Measurements from ENCODE around the gene DISC1.

DISC1 gene

GRCh38 chr1:231679109-231679508, 52.5 kb downstream of the DISC1 start:
- Histone ChIP-seq H2BK12ac (ENCODE audit: low read length) (no peak overlapping the region), H3K4me2 (ENCODE audit: insufficient read depth, low read length, poor library complexity, severe bottlenecking) (no peak overlapping the region), H3K14ac (ENCODE audit: low read length) (no peak overlapping the region), H3K4me1 (ENCODE audit: control insufficient read depth in 2 of 2, insufficient read depth in 1 of 2, low read depth in 1 of 2, low read length in 2 of 2) (no peaks in the 10 kb centered on the region), H2AFZ (ENCODE audit: low read length) (no peak overlapping the region), H2BK120ac (ENCODE audit: low read depth, low read length) (no peak overlapping the region), H3K27me3 (ENCODE audit: control insufficient read depth in 3 of 3, insufficient read depth in 3 of 3, low read depth in 1 of 3, low read length in 3 of 3) (peaks cover 0 to 2% (median 0%) of the 10 kb centered on the region in 3 experiments), H3K9me3 (replicated peaks in 1 of 2; ENCODE audit: control insufficient read depth in 2 of 2, insufficient read depth in 1 of 2, low read depth in 1 of 2, low read length in 2 of 2) (peaks cover 3% of the 10 kb centered on the region in 2 donors), H3K9ac (ENCODE audit: low read depth, low read length, poor library complexity) (no peak overlapping the region), H2BK5ac (ENCODE audit: low read length) (no peak overlapping the region), H3K79me1 (ENCODE audit: low read depth, low read length) (no peaks in the 10 kb centered on the region), H4K8ac (ENCODE audit: low read depth, low read length) (no peak overlapping the region), H3K36me3 (replicated peaks in 1 of 2; ENCODE audit: control insufficient read depth in 2 of 2, insufficient read depth in 2 of 2, low read length in 2 of 2) (no peaks in the 10 kb centered on the region), H3K27ac (replicated peaks; ENCODE audit: low read length) (no peak overlapping the region), H3K4me3 (ENCODE audit: low read length in 2 of 2) (no peak overlapping the region), H3K4ac (ENCODE audit: low read length) (no peak overlapping the region), H3K18ac (ENCODE audit: low read length) (no peak overlapping the region), H3K23ac (ENCODE audit: low read depth, low read length, poor library complexity) (no peak overlapping the region), H2BK15ac (ENCODE audit: low read length) (no peak overlapping the region), H2AK5ac (ENCODE audit: low read depth, low read length) (no peak overlapping the region), H4K91ac (ENCODE audit: low read depth, low read length, poor library complexity) (no peak overlapping the region)
- no CpG with 5 or more reads among the region's 2 CpGs for WGBS, 2 donors (ENCODE audit: extremely low coverage in 2 of 2, insufficient read length in 2 of 2, insufficient replicate concordance in 1 of 2)
- DNase-seq (ENCODE audit: low spot score), result no peak

- no peak overlapping the region for H4K8ac ChIP-seq (ENCODE audit: low read depth, low read length)
- no peak overlapping the region for H3K27ac ChIP-seq (replicated peaks; ENCODE audit: low read length)
- no peak overlapping the region for H2BK120ac ChIP-seq (ENCODE audit: low read depth, low read length)
- H3K4me3 ChIP-seq (ENCODE audit: low read length in 2 of 2), result no peak overlapping the region
- H3K18ac ChIP-seq (ENCODE audit: low read length), result no peak overlapping the region
- peaks cover 2 to 6% of the 10 kb centered on the region in 2 donors for H3K9me3 ChIP-seq (replicated peaks in 1 of 2; ENCODE audit: control insufficient read depth in 2 of 2, insufficient read depth in 1 of 2, low read depth in 1 of 2, low read length in 2 of 2)
- H3K4me2 ChIP-seq (ENCODE audit: insufficient read depth, low read length, poor library complexity, severe bottlenecking), result no peak overlapping the region
- H2BK15ac ChIP-seq (ENCODE audit: low read length), result no peak overlapping the region
- WGBS, 2 donors (ENCODE audit: extremely low coverage in 2 of 2, insufficient read length in 2 of 2, insufficient replicate concordance in 1 of 2), result no CpG with 5 or more reads among the region's 3 CpGs
- H2BK12ac ChIP-seq (ENCODE audit: low read length), result no peak overlapping the region
- H3K9ac ChIP-seq (ENCODE audit: low read depth, low read length, poor library complexity), result no peak overlapping the region
- no peak for DNase-seq (ENCODE audit: low spot score)
- no peak overlapping the region for H3K4ac ChIP-seq (ENCODE audit: low read length)
- H2AK5ac ChIP-seq (ENCODE audit: low read depth, low read length), result no peak overlapping the region
- no peaks in the 10 kb centered on the region for H3K79me1 ChIP-seq (ENCODE audit: low read depth, low read length)
- H2BK5ac ChIP-seq (ENCODE audit: low read length), result no peak overlapping the region
- no peaks in the 10 kb centered on the region for H3K27me3 ChIP-seq (ENCODE audit: control insufficient read depth in 3 of 3, insufficient read depth in 3 of 3, low read depth in 1 of 3, low read length in 3 of 3)
- no peak overlapping the region for H3K14ac ChIP-seq (ENCODE audit: low read length)
- no peaks in the 10 kb centered on the region for H3K36me3 ChIP-seq (replicated peaks in 1 of 2; ENCODE audit: control insufficient read depth in 2 of 2, insufficient read depth in 2 of 2, low read length in 2 of 2)
- H2AFZ ChIP-seq (ENCODE audit: low read length), result no peak overlapping the region
- no peak overlapping the region for H4K91ac ChIP-seq (ENCODE audit: low read depth, low read length, poor library complexity)
- H3K4me1 ChIP-seq (ENCODE audit: control insufficient read depth in 2 of 2, insufficient read depth in 1 of 2, low read depth in 1 of 2, low read length in 2 of 2), result no peaks in the 10 kb centered on the region
- no peak overlapping the region for H3K23ac ChIP-seq (ENCODE audit: low read depth, low read length, poor library complexity)
Observed at GRCh38 chr1:231681006-231681405, 54.4 kb downstream of the DISC1 start.

GRCh38 chr1:231682779-231683178, 56.2 kb downstream of the DISC1 start:
- Histone ChIP-seq H3K4me3 (ENCODE audit: low read length in 2 of 2) (no peak overlapping the region), H3K79me1 (ENCODE audit: low read depth, low read length) (no peaks in the 10 kb centered on the region), H2BK120ac (ENCODE audit: low read depth, low read length) (no peak overlapping the region), H3K4me1 (ENCODE audit: control insufficient read depth in 2 of 2, insufficient read depth in 1 of 2, low read depth in 1 of 2, low read length in 2 of 2) (no peaks in the 10 kb centered on the region), H2BK12ac (ENCODE audit: low read length) (no peak overlapping the region), H3K9ac (ENCODE audit: low read depth, low read length, poor library complexity) (no peak overlapping the region), H4K8ac (ENCODE audit: low read depth, low read length) (no peak overlapping the region), H3K9me3 (replicated peaks in 1 of 2; ENCODE audit: control insufficient read depth in 2 of 2, insufficient read depth in 1 of 2, low read depth in 1 of 2, low read length in 2 of 2) (peaks cover 2 to 13% of the 10 kb centered on the region in 2 donors), H4K91ac (ENCODE audit: low read depth, low read length, poor library complexity) (no peak overlapping the region), H3K27ac (replicated peaks; ENCODE audit: low read length) (no peak overlapping the region), H3K23ac (ENCODE audit: low read depth, low read length, poor library complexity) (no peak overlapping the region), H3K4me2 (ENCODE audit: insufficient read depth, low read length, poor library complexity, severe bottlenecking) (no peak overlapping the region), H3K27me3 (ENCODE audit: control insufficient read depth in 3 of 3, insufficient read depth in 3 of 3, low read depth in 1 of 3, low read length in 3 of 3) (no peaks in the 10 kb centered on the region), H2BK5ac (ENCODE audit: low read length) (no peak overlapping the region), H2BK15ac (ENCODE audit: low read length) (no peak overlapping the region), H2AFZ (ENCODE audit: low read length) (no peak overlapping the region), H3K36me3 (replicated peaks in 1 of 2; ENCODE audit: control insufficient read depth in 2 of 2, insufficient read depth in 2 of 2, low read length in 2 of 2) (no peaks in the 10 kb centered on the region), H3K18ac (ENCODE audit: low read length) (no peak overlapping the region), H3K4ac (ENCODE audit: low read length) (no peak overlapping the region), H2AK5ac (ENCODE audit: low read depth, low read length) (no peak overlapping the region), H3K14ac (ENCODE audit: low read length) (no peak overlapping the region)
- no CpG with 5 or more reads among the region's 3 CpGs for WGBS, 2 donors (ENCODE audit: extremely low coverage in 2 of 2, insufficient read length in 2 of 2, insufficient replicate concordance in 1 of 2)
- no peak for DNase-seq (ENCODE audit: low spot score)

GRCh38 chr1:231683439-231684165, 57.0 kb downstream of the DISC1 start:
- Histone ChIP-seq H2AK5ac (ENCODE audit: low read depth, low read length) (peak overlapping the region; percentile 3), H3K27me3 (ENCODE audit: control insufficient read depth in 3 of 3, insufficient read depth in 3 of 3, low read depth in 1 of 3, low read length in 3 of 3) (no peaks in the 10 kb centered on the region), H4K8ac (ENCODE audit: low read depth, low read length) (no peak overlapping the region), H2BK5ac (ENCODE audit: low read length) (no peak overlapping the region), H3K4ac (ENCODE audit: low read length) (no peak overlapping the region), H3K18ac (ENCODE audit: low read length) (peak overlapping the region; percentile 52), H3K36me3 (replicated peaks in 1 of 2; ENCODE audit: control insufficient read depth in 2 of 2, insufficient read depth in 2 of 2, low read length in 2 of 2) (no peaks in the 10 kb centered on the region), H4K91ac (ENCODE audit: low read depth, low read length, poor library complexity) (no peak overlapping the region), H3K4me2 (ENCODE audit: insufficient read depth, low read length, poor library complexity, severe bottlenecking) (no peak overlapping the region), H3K23ac (ENCODE audit: low read depth, low read length, poor library complexity) (no peak overlapping the region), H2BK15ac (ENCODE audit: low read length) (peak overlapping the region; percentile 7), H3K79me1 (ENCODE audit: low read depth, low read length) (no peaks in the 10 kb centered on the region), H3K27ac (replicated peaks; ENCODE audit: low read length) (no peak overlapping the region), H3K4me3 (ENCODE audit: low read length in 2 of 2) (no peak overlapping the region), H3K4me1 (ENCODE audit: control insufficient read depth in 2 of 2, insufficient read depth in 1 of 2, low read depth in 1 of 2, low read length in 2 of 2) (no peaks in the 10 kb centered on the region), H3K14ac (ENCODE audit: low read length) (no peak overlapping the region), H2BK12ac (ENCODE audit: low read length) (no peak overlapping the region), H3K9ac (ENCODE audit: low read depth, low read length, poor library complexity) (no peak overlapping the region), H3K9me3 (replicated peaks in 1 of 2; ENCODE audit: control insufficient read depth in 2 of 2, insufficient read depth in 1 of 2, low read depth in 1 of 2, low read length in 2 of 2) (peaks cover 2 to 16% of the 10 kb centered on the region in 2 donors), H2AFZ (ENCODE audit: low read length) (no peak overlapping the region), H2BK120ac (ENCODE audit: low read depth, low read length) (no peak overlapping the region)
- DNase-seq (ENCODE audit: low spot score), result no peak
- WGBS, 2 donors (ENCODE audit: extremely low coverage in 2 of 2, insufficient read length in 2 of 2, insufficient replicate concordance in 1 of 2), result no CpG with 5 or more reads among the region's 7 CpGs

Data from neuronal stem cell (in vitro differentiated cells).